ENCODE data around the gene HOXA7.

HOXA7 gene

GRCh38 chr7:27180431-27181420 is 24.3 kb upstream of the HOXA7 start:
- no peak for DNase-seq

- peak; percentile 74 for DNase-seq
These were observed 23.3 kb upstream of the HOXA7 start for GRCh38 chr7:27179503-27180430.

GRCh38 chr7:27179030-27179429 is 22.6 kb upstream of the HOXA7 start:
- DNase-seq: no peak

GRCh38 chr7:27178366-27178765 is 21.9 kb upstream of the HOXA7 start:
- no peak for DNase-seq

DNA sequence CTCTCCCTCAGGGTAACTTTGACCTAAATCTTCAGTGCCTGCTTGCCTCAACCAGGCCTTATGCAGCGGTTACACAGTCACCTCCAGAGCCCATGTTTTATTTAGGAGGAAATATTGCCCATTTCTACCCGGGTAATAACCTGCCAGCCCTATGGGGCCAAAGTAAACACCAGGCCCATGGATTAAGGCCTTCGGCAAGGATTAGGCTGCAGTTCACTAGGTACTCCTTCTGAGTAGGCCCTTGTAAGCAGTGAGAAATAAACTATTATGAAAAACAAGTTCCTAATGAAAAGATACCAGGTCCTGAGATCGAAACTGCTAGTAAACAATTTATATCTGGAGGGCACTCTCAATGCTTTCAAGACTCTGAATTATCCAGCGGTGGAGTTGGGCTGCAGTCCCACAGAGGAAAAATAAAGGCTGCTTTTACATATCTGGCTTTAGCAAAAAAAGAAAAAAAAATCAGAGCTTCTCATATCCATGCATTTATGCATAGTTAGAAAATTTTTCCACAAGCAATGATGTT is 21.4 kb upstream of the HOXA7 start:
- no peak for DNase-seq

GRCh38 chr7:27176962-27177794 is 20.7 kb upstream of the HOXA7 start:
- DNase-seq: no peak

DNA sequence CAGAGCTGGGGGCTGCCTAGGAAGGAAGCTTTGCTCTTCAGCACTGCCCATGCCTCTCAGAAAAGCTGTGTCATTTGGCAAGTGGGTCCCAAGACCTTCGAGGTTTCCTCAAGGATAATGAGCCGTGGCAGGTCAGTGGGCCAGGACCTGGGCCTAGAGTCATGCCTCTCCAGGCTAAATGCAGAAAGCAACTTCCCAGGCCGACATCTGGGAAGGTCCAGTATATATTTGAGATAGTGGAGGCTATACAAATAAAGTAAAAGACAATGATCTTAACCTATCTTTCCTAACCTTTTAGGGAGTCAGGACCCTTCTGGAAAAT is 20.0 kb upstream of the HOXA7 start:
- DNase-seq: no peak

DNA sequence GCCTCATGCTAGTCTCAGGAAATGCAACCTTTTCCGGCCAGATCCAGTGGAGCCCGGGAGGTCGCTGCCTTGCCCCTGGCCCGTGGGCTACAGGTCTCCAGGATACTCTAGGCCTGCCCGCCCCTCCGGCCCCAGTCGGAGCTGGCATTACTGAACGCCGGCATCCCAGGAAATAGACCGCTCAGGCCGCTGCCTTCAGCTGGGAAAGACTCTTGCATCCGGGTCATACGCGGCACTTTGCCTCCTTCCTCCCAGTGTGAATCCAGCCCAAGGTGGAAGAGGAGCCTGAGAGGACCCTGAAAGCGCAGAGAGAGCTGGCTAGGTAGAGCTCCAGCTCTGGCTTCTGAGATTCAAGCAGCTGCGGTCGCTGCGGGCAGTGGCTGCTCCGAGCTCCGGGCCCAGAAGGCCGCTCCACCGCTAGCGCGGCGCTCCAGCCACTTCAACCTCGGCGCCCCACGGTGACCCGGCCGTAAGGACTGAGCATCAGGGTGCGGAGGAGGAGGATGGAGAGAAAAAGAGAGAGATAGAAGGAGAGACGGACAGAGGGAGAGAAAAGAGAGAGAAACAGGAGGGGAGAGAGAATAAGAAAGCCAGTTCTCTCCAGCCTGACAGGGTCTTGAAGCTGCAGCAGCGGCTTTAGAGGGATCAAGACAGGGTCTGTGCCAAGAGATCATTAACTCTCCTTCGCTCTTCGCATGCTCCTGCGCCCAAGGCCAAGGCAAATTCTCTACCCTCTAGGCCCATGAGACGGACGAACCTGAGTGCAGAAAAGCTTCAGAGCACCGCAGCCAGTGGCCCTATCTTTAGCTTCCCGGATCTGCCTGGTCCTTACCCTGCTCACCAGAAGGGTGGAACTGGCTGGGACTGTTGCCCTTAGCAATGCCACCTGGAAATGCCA is 19.4 kb upstream of the HOXA7 start:
- no peak for DNase-seq

DNA sequence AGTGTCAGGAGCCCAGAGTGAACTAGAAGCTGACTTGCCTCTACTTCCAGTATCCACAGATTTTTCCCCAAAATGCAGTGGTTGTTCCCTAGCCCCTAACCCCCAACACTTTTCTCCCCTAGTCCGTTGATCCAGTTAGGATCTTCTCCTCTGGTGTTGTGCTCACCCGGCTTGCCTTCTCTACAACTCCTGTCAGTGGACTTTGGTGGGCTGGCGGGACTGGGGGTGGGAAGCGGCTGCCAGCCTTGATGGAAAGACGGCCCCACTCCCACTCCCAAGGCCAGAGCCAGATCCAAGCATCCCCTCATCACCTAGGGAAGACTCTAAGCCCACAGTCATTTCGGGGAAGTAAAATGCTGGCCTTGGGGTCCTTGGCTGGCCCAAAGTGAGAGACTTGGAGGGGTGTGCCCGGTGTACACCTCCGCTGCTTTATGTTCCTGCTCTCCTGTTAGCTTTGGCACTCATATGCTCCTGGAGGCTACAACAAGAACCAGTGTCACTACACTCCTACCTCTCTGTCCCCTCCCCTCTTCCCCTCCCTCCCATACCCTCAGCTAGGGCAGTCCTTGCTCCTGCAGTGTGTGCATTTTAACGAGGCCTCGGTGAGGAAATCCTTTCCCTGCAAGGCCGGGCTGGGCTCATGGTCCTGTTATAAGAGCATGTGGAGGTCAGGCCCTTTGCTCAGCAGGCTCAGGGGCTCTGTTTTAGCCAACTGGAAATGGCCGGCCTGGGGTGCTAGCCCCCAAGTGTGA is 18.6 kb upstream of the HOXA7 start:
- no peak for DNase-seq

- DNase-seq: no peak
These were observed 17.7 kb upstream of the HOXA7 start, which contains the start of gene HOXA10 for GRCh38 chr7:27173956-27174873. HOXA10 (minus strand) TSS chr7:27174320; CDS start chr7:27174306, 14 bp downstream.

DNA sequence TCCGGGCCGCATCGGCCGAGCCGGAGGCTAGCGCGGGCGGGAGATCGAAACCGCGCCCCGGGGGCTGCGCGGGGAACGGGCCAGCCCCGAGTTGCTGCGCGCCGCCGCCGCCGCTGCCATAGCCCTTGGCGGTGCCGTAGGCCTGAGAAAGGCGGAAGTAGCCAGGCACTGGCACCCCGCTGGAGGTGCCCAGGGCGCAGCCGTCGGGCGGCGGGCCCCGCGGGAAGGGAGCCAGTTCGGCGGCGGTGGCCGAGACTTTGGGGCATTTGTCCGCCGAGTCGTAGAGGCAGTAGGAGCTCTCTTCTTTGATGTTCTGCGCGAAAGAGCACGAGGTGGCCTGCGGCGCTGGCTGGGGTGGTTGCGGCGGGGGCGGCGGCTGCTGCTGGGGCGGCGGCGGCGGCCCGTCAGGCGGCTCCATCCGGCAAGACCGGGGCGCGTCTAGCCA is 17.1 kb upstream of the HOXA7 start:
- DNase-seq: no peak

DNA sequence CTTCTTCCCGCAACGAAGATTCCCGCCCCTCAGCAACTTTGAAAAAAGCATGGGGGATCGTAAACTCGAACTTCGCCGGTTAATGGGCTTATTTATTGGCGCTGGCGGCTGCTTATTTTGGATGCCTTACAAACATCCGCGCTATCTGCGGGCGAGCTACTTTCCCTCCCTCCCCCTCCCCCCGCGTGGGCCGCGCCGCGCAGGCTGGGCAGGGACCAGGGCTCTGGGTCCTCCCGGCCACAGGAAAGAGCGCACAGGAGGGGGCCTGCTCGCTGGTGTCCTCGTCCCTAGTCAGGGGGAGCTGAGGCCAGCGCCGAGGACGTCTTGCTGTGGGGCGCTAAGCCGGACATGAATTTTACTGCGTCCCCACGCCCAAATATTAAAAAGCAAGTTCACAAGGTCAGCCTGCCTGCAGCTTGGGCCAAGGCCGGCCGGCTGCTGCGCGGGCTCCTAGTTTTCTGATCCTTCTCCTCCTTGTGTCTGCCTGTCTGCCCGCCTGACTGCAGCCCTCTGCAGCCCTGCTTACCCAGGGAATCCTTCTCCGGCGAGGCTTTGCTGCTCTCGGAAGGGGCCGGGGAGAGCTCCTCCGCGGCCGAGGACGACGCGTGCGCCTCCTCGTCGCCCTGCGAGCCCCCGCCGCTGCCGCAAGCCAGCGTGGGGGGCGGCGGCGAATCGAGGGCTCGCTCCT is 16.5 kb upstream of the HOXA7 start:
- no peak for DNase-seq

DNA sequence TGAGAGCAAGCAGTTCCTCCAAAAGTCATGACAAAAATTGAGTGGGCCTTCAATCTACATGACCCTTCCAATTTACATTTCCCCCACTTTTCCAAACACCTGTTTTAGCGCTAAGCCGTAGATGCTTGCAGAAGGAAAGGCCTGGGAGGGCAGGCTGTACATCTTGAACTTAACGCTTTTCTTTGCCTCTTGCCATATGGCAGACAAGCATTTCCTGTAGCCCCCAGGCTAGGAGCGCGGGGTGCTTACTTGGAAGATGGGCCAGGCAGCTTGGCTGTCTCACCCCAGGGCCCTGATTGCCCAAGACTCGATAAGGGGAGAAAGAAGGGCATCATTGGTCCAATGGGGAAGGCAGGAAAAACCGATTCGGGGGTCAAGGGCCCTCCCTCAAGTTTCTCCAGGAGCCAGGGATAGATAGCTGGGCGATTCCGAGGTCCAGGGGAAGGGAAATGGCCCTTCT is 15.9 kb upstream of the HOXA7 start:
- no peak for DNase-seq

- DNase-seq: no peak
These were observed 15.3 kb upstream of the HOXA7 start for GRCh38 chr7:27171637-27172314.

DNA sequence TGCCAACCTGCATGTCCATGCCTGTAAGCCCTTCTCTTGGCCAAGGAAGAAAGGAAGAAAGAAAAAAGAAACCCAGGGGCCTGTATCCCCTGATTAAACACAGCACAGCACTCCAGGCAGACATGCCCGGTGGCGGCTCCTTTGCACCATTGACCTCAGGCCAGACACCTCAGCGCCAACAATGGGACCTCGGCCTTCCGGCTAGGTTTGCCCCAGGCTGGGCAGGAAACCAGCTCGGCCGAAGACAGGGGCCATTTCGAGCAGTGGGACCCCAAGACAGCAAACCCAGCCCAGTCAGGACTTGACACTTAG is 14.8 kb upstream of the HOXA7 start:
- DNase-seq: no peak

DNA sequence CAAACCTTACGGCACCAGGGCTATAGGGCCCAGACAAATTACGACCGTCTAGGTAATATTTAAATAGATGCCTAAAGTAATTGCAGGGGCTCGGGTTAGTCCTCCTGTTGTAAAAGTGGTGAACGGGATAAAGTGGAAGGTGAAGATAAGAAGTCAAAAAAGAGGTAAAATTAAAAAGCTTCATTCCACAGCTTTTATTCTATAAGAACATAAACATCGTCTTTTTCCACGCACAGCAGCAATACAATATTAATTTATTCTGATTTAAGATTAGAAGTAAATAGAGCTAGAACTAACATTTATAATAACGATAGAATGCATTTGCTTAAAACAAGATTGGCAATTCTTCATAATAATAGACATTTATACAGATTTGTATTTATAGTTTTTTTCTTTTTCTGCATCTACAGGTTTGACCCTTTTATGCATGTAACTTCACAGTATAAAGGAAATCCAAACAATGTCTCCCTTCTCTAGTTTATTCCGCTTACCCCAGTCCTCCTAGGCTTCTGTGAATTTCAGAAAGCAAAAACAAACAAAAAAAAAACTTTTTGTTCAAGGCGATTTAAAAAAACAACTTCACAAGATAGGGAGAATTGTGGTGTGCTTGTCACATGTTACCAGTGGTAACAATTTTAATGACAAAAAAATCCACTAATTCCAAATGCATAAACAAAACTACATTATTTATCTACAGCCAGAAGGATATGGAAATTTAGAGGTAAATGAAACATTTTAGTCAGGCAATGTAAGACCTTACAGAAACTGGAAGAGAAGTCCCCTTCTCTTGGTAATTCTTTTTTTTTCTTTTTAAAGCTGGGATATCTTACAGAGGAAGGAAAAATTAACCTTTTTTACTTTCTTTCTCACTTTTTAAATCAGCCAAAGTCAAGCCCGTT is 14.2 kb upstream of the HOXA7 start:
- no peak for DNase-seq

All from activated CD4-positive, alpha-beta T cell treated with anti-CD3 and anti-CD28 coated beads, Interleukin-2, Interleukin-6, amounts not matched to agents 100 ng/mL and 50 ng/mL, durations not matched to agents 16 hours and 8 hours (primary cell).